NCI-H2171 (cell line): ENCODE data around the gene LGR6.

Source experiments
- DNase-seq: peaks from one replicate; lab custom pipeline; 2025; lab: John Stamatoyannopoulos, UW

Gene LGR6

DNA sequence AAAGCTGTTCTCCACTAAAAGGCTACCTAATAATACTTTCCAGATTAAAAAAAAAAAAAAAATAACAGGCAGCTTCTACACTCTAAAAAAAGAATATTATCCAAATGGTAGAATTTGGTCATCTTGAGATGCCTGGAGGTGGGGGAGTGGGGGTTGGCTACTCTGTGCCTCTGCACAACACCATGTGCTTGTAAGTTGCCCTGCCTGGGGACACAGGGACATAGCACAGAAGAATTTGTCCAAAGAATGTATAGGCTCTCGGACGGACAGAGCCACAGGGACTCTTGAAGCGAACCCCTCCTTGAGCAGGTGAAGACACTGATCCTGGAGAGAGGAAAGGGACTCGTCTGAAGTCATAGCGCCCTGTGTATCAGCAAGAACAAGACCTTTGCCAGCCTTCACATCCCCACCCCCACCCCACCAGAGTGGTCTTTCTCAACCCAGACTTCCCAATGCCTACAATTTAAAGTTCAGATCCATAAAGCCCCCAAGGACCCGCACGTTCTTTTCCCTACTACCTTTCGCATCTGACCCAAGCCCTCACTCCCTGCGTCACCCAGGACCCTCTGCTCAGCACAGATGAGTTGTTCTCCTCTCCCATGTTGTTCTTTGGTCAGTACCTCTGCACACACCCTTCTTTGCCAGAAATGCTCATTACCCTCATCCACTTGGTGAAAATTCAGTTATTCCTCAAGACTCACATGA lies 72.6 kb downstream of the LGR6 start:
- DNase-seq = no peak

- no peak for DNase-seq
These were observed 74.4 kb downstream of the LGR6 start for GRCh38 chr1:202268032-202268431.

- no peak for DNase-seq
These were observed 75.2 kb downstream of the LGR6 start for GRCh38 chr1:202268817-202269216.

- DNase-seq = peak; percentile 96
These were observed 77.3 kb downstream of the LGR6 start for GRCh38 chr1:202270871-202271326.

DNA sequence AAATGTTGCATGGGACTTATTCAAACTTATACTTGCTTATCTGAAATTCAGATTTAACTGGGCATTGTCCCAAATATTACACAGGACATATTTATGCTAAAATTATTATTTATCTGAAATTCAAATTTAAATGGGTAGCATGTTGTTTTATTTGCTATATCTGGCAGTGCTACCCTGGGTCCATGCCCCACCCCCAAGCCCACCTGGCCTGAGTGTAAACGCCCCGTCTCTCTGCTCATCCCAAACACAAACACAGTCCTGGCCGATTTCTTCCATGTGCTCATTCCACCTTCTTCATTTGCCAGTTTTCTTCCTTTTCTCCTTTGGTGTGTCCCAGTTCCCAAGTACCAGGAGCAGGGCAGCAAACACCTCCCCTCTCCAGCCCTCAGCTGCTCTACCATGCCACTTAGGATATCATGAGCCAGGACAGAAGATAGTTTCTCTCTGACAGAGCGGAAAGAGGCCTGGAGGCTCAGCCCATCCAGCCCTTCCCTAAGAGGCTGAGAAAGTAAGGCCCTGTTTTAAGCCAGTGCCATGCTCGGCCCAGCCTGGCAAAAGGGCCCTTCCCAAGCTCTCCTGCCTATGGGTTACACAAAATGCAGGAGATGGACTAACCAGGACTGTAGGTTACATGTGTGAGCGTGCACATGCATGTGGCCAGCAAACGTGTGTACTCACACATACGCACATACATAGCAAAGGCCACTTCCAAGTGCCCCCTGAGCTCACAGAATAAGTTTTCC lies 78.7 kb downstream of the LGR6 start:
- no peak for DNase-seq

GRCh38 chr1:202274611-202275010 lies 81.0 kb downstream of the LGR6 start:
- no peak for DNase-seq

DNA sequence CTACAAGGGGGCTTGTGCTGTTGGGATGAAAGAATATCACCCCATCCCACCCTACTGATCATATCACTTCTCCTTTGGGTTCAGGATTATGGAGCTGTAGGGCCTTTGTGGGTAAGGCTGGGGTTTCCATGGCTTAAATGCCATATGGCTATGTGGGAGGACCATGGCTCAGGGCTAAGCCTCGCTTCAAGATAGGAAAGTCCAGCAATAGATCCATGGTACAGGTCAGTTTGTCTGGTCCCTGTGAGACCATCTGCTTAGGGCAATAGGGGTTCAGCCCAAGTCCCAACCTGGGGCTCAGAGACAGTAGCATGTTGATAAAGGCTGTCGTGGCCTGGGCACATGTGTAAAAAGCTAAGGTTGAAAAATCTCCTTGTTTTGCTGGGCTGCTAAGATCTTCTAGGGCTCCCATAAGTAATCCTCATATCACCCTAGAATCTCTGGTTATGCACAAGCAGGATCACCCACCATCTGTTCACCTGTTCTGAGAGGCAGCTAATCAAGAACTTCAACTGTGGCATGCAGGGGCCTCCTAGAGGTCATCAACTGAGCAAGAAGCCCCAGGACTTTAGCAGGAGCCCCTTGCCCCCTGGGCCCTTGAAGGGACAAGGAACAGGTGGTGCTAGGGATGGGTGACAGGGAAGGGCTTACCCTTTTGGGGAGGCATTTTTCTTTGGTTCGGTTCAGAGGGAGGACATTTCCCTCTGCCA lies 81.6 kb downstream of the LGR6 start:
- DNase-seq = peak; percentile 27

DNA sequence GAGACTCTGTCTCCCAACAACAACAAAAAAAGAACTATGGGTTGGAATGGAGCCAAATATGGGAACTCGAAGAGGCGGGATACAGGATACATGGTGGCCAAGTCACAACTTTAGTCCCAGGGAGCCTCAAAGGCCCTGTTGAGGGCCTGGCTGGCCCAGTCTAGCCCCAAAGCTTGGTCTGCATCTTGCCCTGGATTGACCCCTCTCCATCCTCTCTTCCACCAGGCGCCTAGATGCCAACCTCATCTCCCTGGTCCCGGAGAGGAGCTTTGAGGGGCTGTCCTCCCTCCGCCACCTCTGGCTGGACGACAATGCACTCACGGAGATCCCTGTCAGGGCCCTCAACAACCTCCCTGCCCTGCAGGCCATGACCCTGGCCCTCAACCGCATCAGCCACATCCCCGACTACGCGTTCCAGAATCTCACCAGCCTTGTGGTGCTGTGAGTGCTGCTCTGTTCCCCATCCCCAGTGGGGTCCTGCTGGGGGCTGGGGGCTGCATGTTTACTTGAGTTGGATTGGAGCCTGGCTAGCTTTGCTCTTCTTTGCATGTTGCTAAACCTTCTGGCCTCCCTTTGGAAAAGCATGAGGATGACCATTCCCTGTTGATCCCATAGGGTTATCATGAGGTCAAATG lies 82.6 kb downstream of the LGR6 start:
- DNase-seq = no peak

DNA sequence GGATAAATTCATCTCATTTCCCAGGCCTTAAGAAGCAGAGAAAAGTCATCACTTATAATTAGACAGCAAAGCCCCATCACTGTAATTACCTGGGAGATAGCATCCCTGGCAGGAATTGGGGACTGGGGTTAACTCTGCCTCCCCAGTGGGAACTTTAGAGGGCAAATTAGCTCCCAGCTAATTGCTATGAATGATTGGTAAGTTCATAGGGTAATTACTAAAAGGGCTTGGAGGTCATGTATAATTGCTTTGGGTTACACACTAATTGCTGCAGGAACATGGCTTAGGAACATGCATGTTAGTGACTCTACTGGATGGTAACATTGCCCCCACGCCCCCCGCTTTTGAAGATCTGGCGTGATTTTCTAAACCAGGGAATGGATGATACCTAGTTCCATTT lies 83.3 kb downstream of the LGR6 start:
- no peak for DNase-seq

DNA sequence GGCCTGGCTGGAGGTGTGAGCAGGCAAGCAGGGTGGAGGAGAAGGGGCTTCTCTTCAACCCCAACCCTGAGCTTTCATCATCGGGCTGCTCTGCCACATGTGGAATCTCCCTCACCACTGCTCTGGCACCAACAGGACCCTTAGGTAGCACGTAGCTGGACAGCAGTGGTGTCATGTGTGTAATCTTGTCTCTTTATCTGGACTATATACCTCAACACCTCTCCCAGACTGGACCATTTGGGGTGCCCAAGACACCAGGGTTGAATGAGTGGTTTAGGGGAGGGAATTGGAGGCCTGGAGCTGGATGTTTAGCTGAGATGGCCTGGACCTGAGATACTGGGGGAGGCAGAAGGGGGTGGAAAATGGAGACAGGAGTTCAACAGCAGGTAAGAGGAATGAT lies 85.2 kb downstream of the LGR6 start:
- DNase-seq = no peak

- DNase-seq = no peak
These were observed 86.2 kb downstream of the LGR6 start for GRCh38 chr1:202279806-202280205.

GRCh38 chr1:202280595-202280994 lies 87.0 kb downstream of the LGR6 start:
- no peak for DNase-seq

DNA sequence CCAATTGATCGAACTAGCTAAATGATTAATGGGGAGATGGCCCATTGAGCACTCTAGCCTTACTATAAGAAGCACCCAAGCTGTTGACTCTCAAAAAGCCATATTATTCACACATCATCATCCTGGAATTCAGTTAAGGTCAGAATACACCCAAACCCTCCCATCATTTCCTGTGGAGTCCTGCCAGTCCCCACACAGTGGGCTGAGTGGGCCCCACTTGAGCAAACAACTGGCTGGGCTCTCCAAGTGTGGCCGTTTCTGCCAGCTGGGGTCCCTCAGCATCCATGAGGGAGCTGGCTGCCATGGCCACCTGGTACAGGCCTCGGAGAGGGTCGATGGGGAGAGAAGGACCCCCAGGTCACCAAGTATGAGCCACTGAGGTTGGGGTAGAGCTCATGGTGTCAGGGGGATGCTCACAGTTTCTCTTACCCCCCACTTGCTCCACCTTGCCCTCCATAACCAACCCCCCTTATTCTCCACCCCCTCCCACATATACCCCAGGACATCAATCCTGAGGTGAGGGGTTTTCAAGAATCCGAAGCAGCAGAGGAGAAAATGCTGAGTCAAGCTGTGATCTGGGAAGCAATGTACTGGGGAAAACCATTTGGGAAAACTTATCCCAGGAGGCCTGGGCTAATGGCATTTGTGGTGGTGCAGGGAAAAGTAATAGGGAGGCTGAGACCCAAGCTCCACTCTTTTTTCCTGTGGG lies 87.9 kb downstream of the LGR6 start:
- no peak for DNase-seq

GRCh38 chr1:202282025-202282371 lies 88.4 kb downstream of the LGR6 start:
- DNase-seq = no peak

DNA sequence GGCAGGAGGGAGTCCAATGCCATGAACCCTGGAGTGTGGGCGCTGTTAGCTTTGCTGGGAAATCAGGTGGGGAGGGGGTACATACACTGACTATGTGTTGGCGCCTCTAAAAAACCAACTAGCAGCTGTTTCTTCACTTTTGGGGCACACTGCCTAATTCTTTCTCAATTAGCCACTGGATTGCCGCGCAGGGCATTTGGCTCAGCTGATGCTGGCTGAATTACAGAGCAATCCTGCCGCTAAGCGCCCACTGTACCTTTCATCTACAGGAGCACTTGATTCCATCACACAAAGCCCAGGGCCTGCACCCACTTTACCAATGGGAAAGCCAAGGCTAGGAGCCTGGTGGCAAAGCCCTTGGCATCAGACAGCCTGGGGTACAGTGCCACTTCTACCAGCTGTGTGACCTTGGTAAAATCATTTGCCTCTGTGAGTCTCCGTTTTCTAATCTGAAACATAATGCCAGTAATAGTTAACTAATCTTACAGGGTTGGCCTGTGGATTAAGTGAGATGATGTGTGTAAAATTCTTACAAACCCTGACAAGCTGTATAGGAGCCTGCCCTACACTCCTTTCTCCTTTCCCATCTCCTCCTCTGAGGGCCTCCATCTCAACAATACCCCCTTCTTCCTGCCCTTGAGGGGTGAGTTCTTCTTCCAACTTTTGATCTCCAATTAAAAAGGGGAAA lies 89.1 kb downstream of the LGR6 start:
- DNase-seq = no peak

- DNase-seq = peak; percentile 67
These were observed 89.8 kb downstream of the LGR6 start for GRCh38 chr1:202283379-202283844.

- DNase-seq = no peak
These were observed 90.4 kb downstream of the LGR6 start for GRCh38 chr1:202283991-202284390.

- no peak for DNase-seq
These were observed 92.3 kb downstream of the LGR6 start for GRCh38 chr1:202285908-202286307.

GRCh38 chr1:202286622-202287097 lies 93.1 kb downstream of the LGR6 start:
- DNase-seq = no peak

DNA sequence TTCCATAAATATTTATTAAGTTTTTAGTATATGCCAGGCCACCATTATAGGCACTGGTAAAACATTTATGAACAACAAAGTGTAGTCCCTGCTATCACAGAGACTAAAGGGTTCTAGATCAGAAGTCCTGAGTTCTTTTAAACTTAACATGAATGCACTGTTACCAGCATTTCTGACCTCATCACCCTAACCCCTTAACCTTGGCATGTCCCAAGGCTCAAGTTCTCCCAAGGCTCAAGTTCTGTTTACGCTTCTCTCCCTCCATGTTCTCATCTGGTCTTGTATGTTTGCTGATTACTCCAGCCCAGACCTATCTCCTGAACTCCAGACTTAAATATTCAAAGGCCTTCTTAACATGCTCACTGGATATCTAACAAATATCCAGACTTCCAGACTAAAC lies 93.6 kb downstream of the LGR6 start:
- no peak for DNase-seq

GRCh38 chr1:202288177-202288576 lies 94.6 kb downstream of the LGR6 start:
- no peak for DNase-seq
